Upper lobe of left lung (tissue), 6 donors: Measurements from ENCODE around the gene ETNK1. TPM values are rescaled to one million over a fixed set of nuclear protein-coding genes. Genes with fewer than 3 reads are reported as not detected.

Experiments used
- ATAC-seq, 2 donors: fragments of 200-7000 bp; cut with Tn5 transposase; one replicate each; pipeline ENCODE4 v1.9.1; 2022; ENCODE audit warnings: mild to moderate bottlenecking in 2 of 2, moderate library complexity in 2 of 2; ENCODE audit not compliant: low FRiP score in 2 of 2
- DNase-seq, 2 donors: peaks; one replicate each; pipeline ENCODE4 v3.0.0-alpha.2; 2019 to 2020
- H3K27ac ChIP-seq, 4 donors: fragments of 200-600 bp; sonication (generic); one replicate each; pipeline ENCODE4 v1.5.1; 2016 to 2019
- H3K27me3 ChIP-seq, 4 donors: fragments of 200-600 bp; sonication (generic); one replicate each; pipeline ENCODE4 v1.5.1; 2017 to 2019
- H3K36me3 ChIP-seq, 4 donors: fragments of 200-600 bp; sonication (generic); one replicate each; pipeline ENCODE4 v1.5.1; 2016 to 2019
- H3K4me1 ChIP-seq, 4 donors: fragments of 200-600 bp; sonication (generic); one replicate each; pipeline ENCODE4 v1.5.1; 2018 to 2019
- H3K4me3 ChIP-seq, 4 donors: fragments of 200-600 bp; sonication (generic); one replicate each; pipeline ENCODE4 v1.5.1; 2017 to 2019; ENCODE audit warnings: mild to moderate bottlenecking in 2 of 4, moderate library complexity in 1 of 4
- H3K9me3 ChIP-seq, 4 donors: fragments of 200-600 bp; sonication (generic); one replicate each; pipeline ENCODE4 v1.5.1; 2018 to 2019
- EP300 ChIP-seq, 4 donors: sonication (generic); formaldehyde crosslinking; IDR thresholded peaks; one replicate each; pipeline ENCODE4 v1.5.1; 2017; ENCODE audit warnings: antibody characterized with exemption in 4 of 4, control low read depth in 2 of 4
- POLR2A ChIP-seq, 4 donors: fragments of 450-650 bp; IDR thresholded peaks; one replicate each; pipeline ENCODE4 v1.5.1; 2016 to 2017; ENCODE audit warnings: antibody characterized with exemption in 4 of 4, mild to moderate bottlenecking in 2 of 4
- POLR2AphosphoS5 ChIP-seq, 2 donors: sonication (generic); formaldehyde crosslinking; IDR thresholded peaks; one replicate each; pipeline ENCODE4 v1.5.1; 2017; ENCODE audit warnings: antibody characterized with exemption in 2 of 2
- WGBS, 2 donors: methylation state at CpG; one replicate each; pipeline ENCODE4 v1.1.5; 2017 to 2018; 5-methylcytosine and 5-hydroxymethylcytosine counted together
- small RNA-seq, 4 donors: library from RNA; depleted of rRNA; stranded (forward); fragments of <200 nt; gene quantifications; one replicate each; pipeline ENCODE3, GENCODE V24; 2016
- total RNA-seq, 6 donors: library from RNA; depleted of rRNA in 4 of 6; stranded (reverse); fragments of >200 nt in 4 of 6; gene quantifications; one replicate each; pipeline versions ENCODE4 v1.1.0 to v1.2.1, GENCODE V29; 2016 to 2021
- TF ChIP-seq, protein P1 (sequence below), 6 experiments: fragments of 450-650 bp in 4 of 6; fragments of 200-600 bp in 2 of 6; sonication (generic) in 2 of 6; IDR thresholded peaks; one replicate each; pipeline ENCODE4 v1.5.1; 2016 to 2019; ENCODE audit warnings: antibody characterized with exemption in 6 of 6
- donor health status: DM: no; HTN: no; CAD: no; lungs with moderate emphysema.
- donor health status: DM: no; HTN: yes; CAD: no; lungs with severe emphysema.

Gene ETNK1
- total RNA-seq, 6 donors from 2014 or later: 17.2 to 69.7 (median 47.5) TPM

GRCh38 chr12:22733756-22734155 is 108.8 kb downstream of the ETNK1 start:
- no peak overlapping the region for H3K27ac ChIP-seq
- H3K4me1 ChIP-seq: peaks cover 0 to 8% (median 0%) of the 10 kb centered on the region in 4 donors
- no peak for ATAC-seq
- 87 to 90% methylated on average over 7 of the region's 7 CpGs for WGBS, 2 donors
- H3K9me3 ChIP-seq: no peaks in the 10 kb centered on the region
- no peaks in the 10 kb centered on the region for H3K36me3 ChIP-seq
- DNase-seq: no peak
- no peak overlapping the region for H3K4me3 ChIP-seq
- TF ChIP-seq EP300 (IDR thresholded peaks at IDR 0.05) (no peak), POLR2AphosphoS5 (IDR thresholded peaks at IDR 0.05) (no peak), POLR2A (IDR thresholded peaks at IDR 0.05) (no peak)
- TF ChIP-seq, protein P1, sequence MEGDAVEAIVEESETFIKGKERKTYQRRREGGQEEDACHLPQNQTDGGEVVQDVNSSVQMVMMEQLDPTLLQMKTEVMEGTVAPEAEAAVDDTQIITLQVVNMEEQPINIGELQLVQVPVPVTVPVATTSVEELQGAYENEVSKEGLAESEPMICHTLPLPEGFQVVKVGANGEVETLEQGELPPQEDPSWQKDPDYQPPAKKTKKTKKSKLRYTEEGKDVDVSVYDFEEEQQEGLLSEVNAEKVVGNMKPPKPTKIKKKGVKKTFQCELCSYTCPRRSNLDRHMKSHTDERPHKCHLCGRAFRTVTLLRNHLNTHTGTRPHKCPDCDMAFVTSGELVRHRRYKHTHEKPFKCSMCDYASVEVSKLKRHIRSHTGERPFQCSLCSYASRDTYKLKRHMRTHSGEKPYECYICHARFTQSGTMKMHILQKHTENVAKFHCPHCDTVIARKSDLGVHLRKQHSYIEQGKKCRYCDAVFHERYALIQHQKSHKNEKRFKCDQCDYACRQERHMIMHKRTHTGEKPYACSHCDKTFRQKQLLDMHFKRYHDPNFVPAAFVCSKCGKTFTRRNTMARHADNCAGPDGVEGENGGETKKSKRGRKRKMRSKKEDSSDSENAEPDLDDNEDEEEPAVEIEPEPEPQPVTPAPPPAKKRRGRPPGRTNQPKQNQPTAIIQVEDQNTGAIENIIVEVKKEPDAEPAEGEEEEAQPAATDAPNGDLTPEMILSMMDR (IDR thresholded peaks at IDR 0.05): no peak
- H3K27me3 ChIP-seq: no peaks in the 10 kb centered on the region

DNA sequence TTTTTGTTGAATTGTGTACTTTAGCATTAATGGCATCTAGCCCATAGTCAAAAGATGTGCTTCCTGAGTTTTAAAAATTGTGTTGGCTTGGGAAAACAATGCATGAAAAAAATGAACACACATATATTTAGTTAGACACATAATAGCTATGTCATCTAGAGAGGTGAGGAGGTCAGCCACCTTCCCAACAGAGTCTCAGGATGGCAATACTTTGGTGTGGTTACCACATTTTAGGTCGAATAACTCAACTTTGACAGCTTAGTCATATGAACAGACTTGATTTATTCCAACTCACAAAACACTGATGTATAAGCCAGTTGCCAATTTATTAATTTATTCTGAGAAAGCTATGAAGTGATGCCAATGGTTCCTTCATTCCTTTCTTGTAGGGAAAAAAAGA is 114.0 kb downstream of the ETNK1 start:
- no peak for TF ChIP-seq EP300 (IDR thresholded peaks at IDR 0.05)
- no peak for TF ChIP-seq POLR2A (IDR thresholded peaks at IDR 0.05)
- TF ChIP-seq, protein P1 (IDR thresholded peaks at IDR 0.05): no peak
- TF ChIP-seq POLR2AphosphoS5 (IDR thresholded peaks at IDR 0.05): no peak
- Histone ChIP-seq H3K4me1 (no peaks in the 10 kb centered on the region), H3K27me3 (no peaks in the 10 kb centered on the region), H3K36me3 (no peaks in the 10 kb centered on the region), H3K27ac (no peak overlapping the region), H3K9me3 (no peaks in the 10 kb centered on the region), H3K4me3 (no peak overlapping the region)
- DNase-seq (no peak), ATAC-seq (no peak)
- 52 to 77% methylated on average over 1 of the region's 1 CpG for WGBS, 2 donors

Small RNA genes lying within 50 kb of the gene (small RNA-seq; reads per million reads assigned to genes)
- 0 reads per million in 4 donors for gene RPS27P22

Other genes with a start within 250 kb of the ETNK1 start
- 10 to 100 TPM; 20.8 to 56.6 (median 36.6) TPM for gene C2CD5, start 80.6 kb upstream of the ETNK1 start, total RNA-seq